Measurements from ENCODE around the gene ZNRF1.
"Not testable (repeated sequence)": the region's sequence is repeated elsewhere in the genome, so short reads cannot be mapped to it uniquely, and the experiment has no call there.

ZNRF1 gene

GRCh38 chr16:74982256-74982655, 16.6 kb upstream of the ZNRF1 start:
- Histone ChIP-seq H3K4me3 (no peak overlapping the region), H3K9me3 (ENCODE audit: low read depth, low read length) (no peaks in the 10 kb centered on the region), H3K36me3 (ENCODE audit: insufficient read depth, low read length) (no peaks in the 10 kb centered on the region), H3K27ac (no peak overlapping the region), H3K9ac (ENCODE audit: insufficient read length) (no peak overlapping the region)
- no peak for DNase-seq (ENCODE audit: low read depth, low spot score)
- no peak for TF ChIP-seq EZH2 (IDR thresholded peaks at IDR 0.05)
- no peak for TF ChIP-seq FOXP2 (optimal IDR thresholded peaks at IDR 0.05; ENCODE audit: control extremely low read depth, extremely low read length, insufficient read depth)
- no peak for TF ChIP-seq POLR2AphosphoS5 (IDR thresholded peaks at IDR 0.05; ENCODE audit: borderline replicate concordance, low read depth, low read length)

GRCh38 chr16:74984194-74984528, 14.7 kb upstream of the ZNRF1 start:
- Histone ChIP-seq H3K9ac (ENCODE audit: insufficient read length) (peak overlapping the region; percentile 76), H3K27ac (no peak overlapping the region)
- TF ChIP-seq EZH2 (IDR thresholded peaks at IDR 0.05): no peak

GRCh38 chr16:74984529-74985296, 14.1 kb upstream of the ZNRF1 start, which contains the start of gene WDR59:
Gene WDR59, minus strand, starts transcription at chr16:74985123. Its CDS starts 106 bp downstream, at chr16:74985017.
- no peak for TF ChIP-seq FOXP2 (optimal IDR thresholded peaks at IDR 0.05; ENCODE audit: control extremely low read depth, extremely low read length, insufficient read depth)
- TF ChIP-seq POLR2AphosphoS5 (IDR thresholded peaks at IDR 0.05; ENCODE audit: borderline replicate concordance, low read depth, low read length): peak; percentile 50; the same call in 1 of the 2 replicates
- no peaks in the 10 kb centered on the region for H3K9me3 ChIP-seq (ENCODE audit: low read depth, low read length)
- H3K4me3 ChIP-seq: peak within 1 kb of the TSS; percentile 85
- DNase-seq (ENCODE audit: low read depth, low spot score): peak; percentile 76
- no peaks in the 10 kb centered on the region for H3K36me3 ChIP-seq (ENCODE audit: insufficient read depth, low read length)
- H3K9ac ChIP-seq (ENCODE audit: insufficient read length): peak within 1 kb of the TSS; percentile 76
- H3K27ac ChIP-seq: no peak within 1 kb of the TSS

More at GRCh38 chr16:74984194-74984528, 14.7 kb upstream of the ZNRF1 start:
- Histone ChIP-seq H3K9me3 (ENCODE audit: low read depth, low read length) (no peaks in the 10 kb centered on the region), H3K4me3 (peak overlapping the region; percentile 85), H3K36me3 (ENCODE audit: insufficient read depth, low read length) (no peaks in the 10 kb centered on the region)
- no peak for DNase-seq (ENCODE audit: low read depth, low spot score)

- no peak overlapping the region for H3K9ac ChIP-seq (ENCODE audit: insufficient read length)
- H3K4me3 ChIP-seq: no peak overlapping the region
- H3K9me3 ChIP-seq (ENCODE audit: low read depth, low read length): no peaks in the 10 kb centered on the region
- no peak overlapping the region for H3K27ac ChIP-seq
- H3K36me3 ChIP-seq (ENCODE audit: insufficient read depth, low read length): no peaks in the 10 kb centered on the region
- no peak for DNase-seq (ENCODE audit: low read depth, low spot score)
- no peak for TF ChIP-seq FOXP2 (optimal IDR thresholded peaks at IDR 0.05; ENCODE audit: control extremely low read depth, extremely low read length, insufficient read depth)
- TF ChIP-seq POLR2AphosphoS5 (IDR thresholded peaks at IDR 0.05; ENCODE audit: borderline replicate concordance, low read depth, low read length): no peak
- no peak for TF ChIP-seq EZH2 (IDR thresholded peaks at IDR 0.05)
Observed at GRCh38 chr16:74987027-74987681, 11.7 kb upstream of the ZNRF1 start.

GRCh38 chr16:74989864-74990263, 9.0 kb upstream of the ZNRF1 start:
- not testable (repeated sequence) for H3K4me3 ChIP-seq; H3K9ac ChIP-seq (ENCODE audit: insufficient read length); H3K36me3 ChIP-seq (ENCODE audit: insufficient read depth, low read length); H3K27ac ChIP-seq; H3K9me3 ChIP-seq (ENCODE audit: low read depth, low read length); DNase-seq (ENCODE audit: low read depth, low spot score)

GRCh38 chr16:74990832-74991231, 8.0 kb upstream of the ZNRF1 start:
- H3K9me3 ChIP-seq (ENCODE audit: low read depth, low read length): no peaks in the 10 kb centered on the region
- no peak overlapping the region for H3K4me3 ChIP-seq
- no peak for DNase-seq (ENCODE audit: low read depth, low spot score)
- H3K9ac ChIP-seq (ENCODE audit: insufficient read length): no peak overlapping the region
- no peak for TF ChIP-seq POLR2AphosphoS5 (IDR thresholded peaks at IDR 0.05; ENCODE audit: borderline replicate concordance, low read depth, low read length)
- TF ChIP-seq FOXP2 (optimal IDR thresholded peaks at IDR 0.05; ENCODE audit: control extremely low read depth, extremely low read length, insufficient read depth): no peak
- no peak for TF ChIP-seq EZH2 (IDR thresholded peaks at IDR 0.05)
- H3K36me3 ChIP-seq (ENCODE audit: insufficient read depth, low read length): no peaks in the 10 kb centered on the region
- H3K27ac ChIP-seq: no peak overlapping the region

- DNase-seq (ENCODE audit: low read depth, low spot score): no peak
- H3K27ac ChIP-seq: no peak overlapping the region
- H3K4me3 ChIP-seq: no peak overlapping the region
- TF ChIP-seq POLR2AphosphoS5 (IDR thresholded peaks at IDR 0.05; ENCODE audit: borderline replicate concordance, low read depth, low read length) (no peak), EZH2 (IDR thresholded peaks at IDR 0.05) (no peak), FOXP2 (optimal IDR thresholded peaks at IDR 0.05; ENCODE audit: control extremely low read depth, extremely low read length, insufficient read depth) (no peak)
- H3K36me3 ChIP-seq (ENCODE audit: insufficient read depth, low read length): no peaks in the 10 kb centered on the region
- no peaks in the 10 kb centered on the region for H3K9me3 ChIP-seq (ENCODE audit: low read depth, low read length)
- H3K9ac ChIP-seq (ENCODE audit: insufficient read length): no peak overlapping the region
Observed at GRCh38 chr16:74991268-74991592, 7.6 kb upstream of the ZNRF1 start.

GRCh38 chr16:74991593-74992403, 7.0 kb upstream of the ZNRF1 start:
- DNase-seq (ENCODE audit: low read depth, low spot score): no peak
- H3K36me3 ChIP-seq (ENCODE audit: insufficient read depth, low read length): no peaks in the 10 kb centered on the region
- H3K9ac ChIP-seq (ENCODE audit: insufficient read length): no peak overlapping the region
- no peak overlapping the region for H3K27ac ChIP-seq
- H3K4me3 ChIP-seq: no peak overlapping the region
- H3K9me3 ChIP-seq (ENCODE audit: low read depth, low read length): no peaks in the 10 kb centered on the region
- TF ChIP-seq POLR2AphosphoS5 (IDR thresholded peaks at IDR 0.05; ENCODE audit: borderline replicate concordance, low read depth, low read length): no peak
- TF ChIP-seq FOXP2 (optimal IDR thresholded peaks at IDR 0.05; ENCODE audit: control extremely low read depth, extremely low read length, insufficient read depth): no peak
- no peak for TF ChIP-seq EZH2 (IDR thresholded peaks at IDR 0.05)
